HPDE6-E6E7 (cell line): Measurements from ENCODE around the gene CDSN.

Experiments
- DNase-seq: peaks from one replicate; pipeline ENCODE4 v3.0.0; 2011; ENCODE audit warnings: missing footprints; ENCODE audit errors: extremely low spot score

Gene CDSN

GRCh38 chr6:31115941-31116560 lies 4.2 kb downstream of the CDSN start:
- DNase-seq: no peak

DNA sequence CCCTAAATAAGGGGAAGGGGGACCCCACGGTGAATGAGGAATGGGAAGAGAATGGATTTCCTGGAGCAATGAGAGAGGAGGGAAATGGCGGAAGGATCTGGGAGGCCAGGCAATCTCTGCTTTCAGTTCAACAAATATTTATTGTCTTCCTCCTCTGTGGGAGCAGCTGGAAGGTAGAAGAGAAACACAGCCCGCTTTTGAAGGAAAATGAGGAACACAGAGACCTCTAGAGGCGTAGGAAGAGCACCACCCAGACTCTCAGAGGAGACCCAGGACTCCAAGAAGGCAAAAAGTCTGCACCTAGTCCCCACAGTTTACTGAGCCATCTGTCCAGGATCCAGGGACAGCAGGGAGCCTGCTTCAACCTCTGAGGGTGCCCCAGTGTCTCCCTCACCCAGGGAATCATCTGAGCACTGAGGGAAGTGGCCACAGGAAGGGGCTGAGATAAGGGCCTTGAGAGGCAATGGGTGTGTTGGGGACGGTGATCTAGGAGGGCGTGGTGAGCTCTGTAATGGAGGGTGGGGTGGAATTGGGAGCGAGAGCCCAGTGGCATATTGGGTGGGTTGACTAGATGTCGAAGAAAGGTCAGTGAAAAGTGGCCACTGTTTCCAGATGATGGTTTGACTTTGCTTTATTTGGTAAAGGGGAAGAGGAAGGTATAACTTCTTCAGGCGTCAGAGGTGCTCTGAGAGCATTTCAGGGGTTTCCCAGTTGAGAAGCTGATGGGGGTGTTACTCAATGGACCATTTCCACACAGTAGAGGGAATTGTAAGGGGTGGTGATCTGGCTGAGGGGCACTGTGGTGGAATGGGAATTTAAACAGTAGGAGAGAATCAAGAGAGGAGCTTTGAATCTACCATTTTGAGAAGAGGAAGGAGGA lies 5.0 kb downstream of the CDSN start:
- DNase-seq: peak; percentile 64

- DNase-seq: peak; percentile 94
Observed at GRCh38 chr6:31114541-31114878, 5.7 kb downstream of the CDSN start, which contains the start of gene PSORS1C1. Gene PSORS1C1, plus strand, starts transcription at chr6:31114800. Its CDS starts 14,833 bp downstream, at chr6:31129633.

GRCh38 chr6:31113861-31114540 lies 6.2 kb downstream of the CDSN start:
- DNase-seq: no peak

DNA sequence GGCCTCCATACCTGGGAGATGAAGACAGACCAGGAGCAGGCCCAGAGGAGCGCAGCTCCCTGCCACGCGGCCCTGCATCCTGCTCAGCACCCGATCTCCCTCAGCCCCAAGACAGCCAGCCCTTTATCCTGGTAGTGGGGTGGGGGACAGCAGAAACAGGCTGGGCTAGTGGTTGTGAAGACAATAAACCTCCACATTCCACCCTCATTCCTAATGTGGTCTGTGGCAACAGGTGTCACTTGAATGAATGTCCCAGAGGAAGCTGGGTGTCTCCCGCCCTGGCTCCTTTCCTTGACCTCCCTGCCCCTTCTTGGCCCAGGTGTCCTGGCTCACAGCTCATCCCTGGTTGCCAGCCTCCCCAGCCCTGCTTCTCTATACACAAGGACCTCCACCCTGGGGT lies 7.8 kb downstream of the CDSN start, which contains the start of gene C6orf15:
Gene C6orf15 (minus strand): TSS at position 98 of the 400 bp plus-strand sequence. CDS start 20 bp downstream, at position 78.
- DNase-seq: no peak

DNA sequence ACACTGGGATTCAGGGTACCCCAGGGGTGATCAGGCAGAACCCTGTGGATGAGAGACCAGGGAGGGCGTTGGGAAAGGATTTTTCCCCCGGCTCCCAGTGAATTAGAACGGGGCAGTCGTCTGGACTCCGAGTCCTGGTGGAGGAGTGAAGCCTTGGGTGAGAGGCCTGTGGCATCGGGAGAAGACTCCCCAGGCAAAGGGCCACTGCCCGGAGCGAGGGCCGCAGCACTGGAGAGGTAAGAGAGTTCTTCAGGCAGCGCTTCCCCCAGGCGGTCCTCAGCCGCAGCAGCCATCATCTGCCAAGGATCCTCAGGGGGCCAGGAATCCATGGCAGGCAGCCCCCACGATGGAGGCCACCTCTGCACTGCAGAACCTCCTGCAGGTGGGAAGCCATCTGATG lies 8.5 kb downstream of the CDSN start:
- no peak for DNase-seq

DNA sequence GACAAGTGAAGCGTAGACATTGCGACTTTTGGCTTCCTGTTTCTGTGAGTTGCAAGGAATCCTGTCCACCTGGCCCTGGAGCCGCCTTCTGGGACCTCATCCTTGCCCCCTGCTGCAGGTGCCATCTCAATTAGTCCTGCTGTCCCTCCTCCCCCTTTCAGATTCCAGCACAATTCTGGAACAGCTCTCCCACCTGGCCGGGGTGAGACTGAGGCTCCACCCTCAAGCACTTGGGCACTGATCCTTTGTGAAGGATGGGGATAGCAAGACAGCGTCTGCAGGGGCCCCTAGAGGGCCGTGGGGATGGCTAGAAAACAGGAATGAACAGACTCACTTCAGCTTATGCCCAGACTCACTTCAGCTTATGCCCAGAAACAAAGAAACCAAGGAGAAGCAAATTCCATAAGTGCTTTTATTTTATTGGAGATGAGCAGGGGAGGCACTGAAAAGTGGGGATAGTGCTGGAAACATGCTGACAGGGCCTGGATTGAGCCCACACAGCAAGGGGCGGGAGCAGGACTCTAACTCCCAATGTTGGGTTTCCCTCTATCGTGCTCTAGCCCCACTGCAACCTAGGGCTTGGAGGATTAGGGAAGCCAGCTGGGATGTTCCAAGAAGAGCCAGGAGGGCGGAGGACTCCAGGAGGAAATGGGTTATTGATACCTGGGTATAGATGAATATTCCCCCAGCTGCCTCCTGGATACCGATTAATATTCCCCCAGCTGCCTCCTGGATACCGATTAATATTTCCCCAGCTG lies 9.2 kb downstream of the CDSN start:
- DNase-seq: no peak

GRCh38 chr6:31107052-31107451 lies 13.2 kb downstream of the CDSN start:
- no peak for DNase-seq

GRCh38 chr6:31103136-31103535 lies 17.1 kb downstream of the CDSN start:
- DNase-seq: no peak

GRCh38 chr6:31098449-31098938 lies 21.8 kb downstream of the CDSN start:
- no peak for DNase-seq

DNA sequence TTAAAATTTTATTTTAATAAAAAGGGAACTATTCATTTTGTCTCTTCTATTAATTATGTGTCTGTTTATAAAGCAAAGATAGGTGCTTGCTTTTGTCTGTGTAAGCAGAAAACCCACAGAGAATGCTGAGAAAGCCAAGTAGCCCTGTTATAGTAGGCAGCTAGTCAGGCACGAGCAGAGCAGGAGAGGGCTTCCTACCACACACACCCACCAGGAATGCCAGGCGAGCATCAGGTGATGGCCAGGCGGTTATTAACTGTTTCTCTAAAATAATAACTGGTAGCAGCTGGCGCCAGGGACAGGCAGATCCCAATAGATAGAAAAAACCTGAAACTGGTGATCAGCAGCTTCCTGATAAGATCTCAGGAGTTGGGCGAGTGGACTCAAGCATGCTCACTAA lies 23.6 kb downstream of the CDSN start:
- DNase-seq: no peak

DNA sequence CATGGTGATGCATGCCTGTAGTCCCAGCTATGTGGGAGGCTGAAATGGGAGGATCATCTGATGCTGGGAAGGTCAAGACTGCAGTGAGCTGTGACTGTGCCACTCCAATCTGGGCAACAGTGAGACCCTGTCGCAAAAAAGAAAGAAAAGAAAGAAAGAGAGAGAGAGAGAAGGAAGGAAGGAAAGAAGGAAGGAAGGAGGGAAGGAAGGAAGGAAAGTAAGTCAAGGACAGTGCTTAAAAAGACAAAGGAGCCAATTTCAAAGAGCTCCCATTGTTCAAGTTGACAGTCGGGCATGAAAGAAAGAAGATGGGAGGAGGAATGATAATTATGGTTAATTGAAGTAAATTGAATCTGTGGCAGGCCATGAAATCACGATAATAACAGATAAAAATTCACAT lies 24.0 kb downstream of the CDSN start:
- DNase-seq: no peak

- no peak for DNase-seq
Observed at GRCh38 chr6:31094389-31094881, 25.8 kb downstream of the CDSN start.

- DNase-seq: no peak
Observed at GRCh38 chr6:31092769-31093505, 27.3 kb downstream of the CDSN start.

GRCh38 chr6:31092238-31092637 lies 28.0 kb downstream of the CDSN start:
- DNase-seq: no peak

GRCh38 chr6:31091680-31092079 lies 28.6 kb downstream of the CDSN start:
- no peak for DNase-seq

DNA sequence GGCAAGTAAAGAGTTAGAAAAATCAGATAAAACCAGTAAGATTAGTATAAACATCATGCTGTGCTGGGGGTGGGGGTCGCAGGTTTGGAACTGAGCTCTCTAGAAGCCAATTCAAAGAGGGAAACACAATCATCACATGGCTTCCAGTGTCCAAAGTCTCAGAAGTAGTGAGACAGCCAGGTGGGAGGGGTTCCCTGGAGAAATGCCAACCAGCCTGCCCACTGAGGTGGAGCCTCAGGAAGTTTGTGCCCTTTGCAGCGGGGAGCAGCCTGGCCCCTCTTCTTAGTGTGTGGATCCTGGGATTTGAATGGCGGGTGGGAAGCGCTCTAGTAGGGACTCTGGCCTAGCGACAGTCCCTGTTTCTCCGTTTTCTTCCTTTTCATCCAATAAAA lies 29.3 kb downstream of the CDSN start:
- DNase-seq: no peak

GRCh38 chr6:31090275-31090972 lies 29.8 kb downstream of the CDSN start:
- no peak for DNase-seq

GRCh38 chr6:31087494-31088089 lies 32.7 kb downstream of the CDSN start:
- DNase-seq: peak; percentile 94
